Bone marrow (tissue), 2 donors: ENCODE data around the gene PLSCR5.

Source experiments
- DNase-seq, 2 donors: peaks; one replicate each; lab custom pipeline; 2025; lab: John Stamatoyannopoulos, UW

PLSCR5 gene

GRCh38 chr3:146544002-146544928, 60.9 kb downstream of the PLSCR5 start, which contains the start of gene PLSCR1:
Gene PLSCR1 (minus strand): TSS chr3:146544607. CDS start chr3:146536552, 8,055 bp downstream.
- peak; percentile 85 to 95 for DNase-seq

DNA sequence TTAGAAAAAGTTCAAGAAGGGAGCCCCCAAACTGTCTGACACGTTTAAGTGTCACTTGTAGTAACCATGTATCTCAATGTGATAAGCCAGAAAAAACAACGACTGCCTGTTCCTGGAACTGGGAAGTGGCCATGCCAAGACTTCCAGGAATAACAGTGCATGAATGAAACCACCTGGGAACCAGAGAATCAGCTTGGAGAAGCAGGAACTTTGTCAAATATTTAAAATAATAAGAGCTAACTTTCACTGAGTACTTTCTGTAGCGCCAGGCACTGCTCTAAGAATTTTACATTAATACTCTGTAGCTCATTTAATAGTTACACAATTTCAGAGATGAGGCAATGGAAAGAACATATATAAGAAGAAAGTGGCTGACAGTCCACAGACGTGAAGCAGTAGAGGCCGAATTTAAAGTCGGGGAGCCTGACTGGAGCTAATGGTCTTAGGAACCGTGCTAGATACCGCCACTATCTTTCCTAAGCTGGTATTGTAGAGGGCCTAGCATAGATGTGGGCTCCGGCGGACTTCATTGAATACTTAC, 61.6 kb downstream of the PLSCR5 start:
- no peak for DNase-seq

- DNase-seq: no peak
These were observed 62.2 kb downstream of the PLSCR5 start for GRCh38 chr3:146542978-146543377.

GRCh38 chr3:146542179-146542578, 63.0 kb downstream of the PLSCR5 start:
- DNase-seq: peak in 1 of 2 donors; percentile 21

DNA sequence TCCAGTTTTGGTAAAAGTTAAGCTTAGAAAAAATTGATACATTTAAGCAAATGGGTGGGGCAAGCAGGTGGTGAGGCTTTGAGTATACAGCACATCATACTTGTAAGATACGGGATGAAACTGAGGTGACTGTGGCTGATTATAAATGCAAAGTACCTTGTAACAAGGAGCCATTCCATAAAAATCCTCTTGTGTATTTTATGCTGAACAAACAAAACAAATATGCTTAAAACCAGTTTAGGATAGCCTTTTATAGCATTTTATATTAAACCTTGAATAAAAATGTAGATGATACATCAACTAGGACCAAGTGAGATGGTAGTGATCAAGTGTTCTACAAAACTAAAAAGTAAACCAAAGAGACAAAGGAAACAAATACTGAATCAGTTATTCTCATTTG, 64.2 kb downstream of the PLSCR5 start:
- DNase-seq: no peak

GRCh38 chr3:146540236-146540635, 64.9 kb downstream of the PLSCR5 start:
- no peak for DNase-seq

- no peak for DNase-seq
These were observed 65.8 kb downstream of the PLSCR5 start for GRCh38 chr3:146539315-146539714.

DNA sequence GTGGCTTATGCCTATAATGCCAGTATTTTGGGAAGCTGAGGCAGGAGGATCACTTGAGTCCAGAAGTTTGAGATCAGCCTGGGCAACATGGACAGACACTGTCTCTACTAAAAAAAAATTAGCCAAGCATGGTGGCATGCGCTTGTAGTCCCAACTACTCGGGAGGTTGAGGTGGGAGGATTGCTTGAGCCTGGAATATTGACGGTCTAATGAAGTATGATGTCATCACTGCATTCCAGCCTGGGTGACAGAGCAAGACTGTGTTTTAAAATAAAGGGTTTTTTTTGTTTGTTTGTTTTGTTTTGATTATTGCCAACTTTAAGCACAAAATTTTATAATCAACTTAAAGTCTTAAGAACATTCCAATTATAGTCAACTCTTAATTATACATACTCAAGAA, 67.5 kb downstream of the PLSCR5 start:
- DNase-seq: no peak

GRCh38 chr3:146536681-146537080, 68.5 kb downstream of the PLSCR5 start:
- no peak for DNase-seq
